ENCODE data around the gene CLEC2L. TPM values are rescaled to one million over a fixed set of nuclear protein-coding genes. Genes with fewer than 3 reads are reported as not detected.

CLEC2L gene
- total RNA-seq, 6 donors from 2014 or later, result not detected

DNA sequence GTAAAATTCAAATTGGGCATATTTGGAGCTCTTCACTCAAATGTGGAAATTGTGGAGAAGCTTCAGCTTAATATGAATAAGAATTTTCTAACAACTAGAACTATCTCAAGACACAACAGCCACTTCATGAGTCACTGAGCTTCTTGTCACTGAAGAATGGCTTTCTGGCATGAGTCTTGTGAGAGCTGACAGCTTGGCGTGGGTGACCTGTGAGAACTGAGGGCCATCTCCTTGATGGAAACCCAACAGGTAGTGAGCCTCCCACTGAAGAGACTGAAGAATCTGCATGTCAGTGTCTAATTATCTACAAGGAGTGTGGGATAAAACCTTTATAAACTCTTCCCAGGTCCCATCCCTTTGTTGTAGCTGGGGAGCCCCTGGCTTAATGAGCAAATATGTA, 66.0 kb downstream of the CLEC2L start:
- ATAC-seq (ENCODE audit: low FRiP score in 2 of 2) (no peak), DNase-seq (no peak)
- 90 to 95% methylated on average over 1 of the region's 1 CpG for WGBS, 2 donors
- Histone ChIP-seq H3K36me3 (peaks cover 6 to 99% (median 54%) of the 10 kb centered on the region in 4 donors), H3K27ac (no peak overlapping the region), H3K27me3 (no peaks in the 10 kb centered on the region), H3K9me3 (no peaks in the 10 kb centered on the region), H3K4me1 (peaks cover 0 to 4% (median 0%) of the 10 kb centered on the region in 4 donors), H3K4me3 (no peak overlapping the region)
- TF ChIP-seq, protein P1, sequence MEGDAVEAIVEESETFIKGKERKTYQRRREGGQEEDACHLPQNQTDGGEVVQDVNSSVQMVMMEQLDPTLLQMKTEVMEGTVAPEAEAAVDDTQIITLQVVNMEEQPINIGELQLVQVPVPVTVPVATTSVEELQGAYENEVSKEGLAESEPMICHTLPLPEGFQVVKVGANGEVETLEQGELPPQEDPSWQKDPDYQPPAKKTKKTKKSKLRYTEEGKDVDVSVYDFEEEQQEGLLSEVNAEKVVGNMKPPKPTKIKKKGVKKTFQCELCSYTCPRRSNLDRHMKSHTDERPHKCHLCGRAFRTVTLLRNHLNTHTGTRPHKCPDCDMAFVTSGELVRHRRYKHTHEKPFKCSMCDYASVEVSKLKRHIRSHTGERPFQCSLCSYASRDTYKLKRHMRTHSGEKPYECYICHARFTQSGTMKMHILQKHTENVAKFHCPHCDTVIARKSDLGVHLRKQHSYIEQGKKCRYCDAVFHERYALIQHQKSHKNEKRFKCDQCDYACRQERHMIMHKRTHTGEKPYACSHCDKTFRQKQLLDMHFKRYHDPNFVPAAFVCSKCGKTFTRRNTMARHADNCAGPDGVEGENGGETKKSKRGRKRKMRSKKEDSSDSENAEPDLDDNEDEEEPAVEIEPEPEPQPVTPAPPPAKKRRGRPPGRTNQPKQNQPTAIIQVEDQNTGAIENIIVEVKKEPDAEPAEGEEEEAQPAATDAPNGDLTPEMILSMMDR (IDR thresholded peaks at IDR 0.05), result no peak
- TF ChIP-seq EP300 (IDR thresholded peaks at IDR 0.05), result no peak
- TF ChIP-seq POLR2A (IDR thresholded peaks at IDR 0.05), result no peak
- no peak for TF ChIP-seq POLR2AphosphoS5 (IDR thresholded peaks at IDR 0.05)

- DNase-seq (no peak), ATAC-seq (ENCODE audit: low FRiP score in 2 of 2) (no peak)
- H3K36me3 ChIP-seq, result peaks cover 18 to 99% (median 65%) of the 10 kb centered on the region in 4 donors
- WGBS, 2 donors, result 82 to 91% methylated on average over 3 of the region's 3 CpGs
- H3K4me3 ChIP-seq, result no peak overlapping the region
- no peaks in the 10 kb centered on the region for H3K9me3 ChIP-seq
- peaks cover 0 to 4% (median 0%) of the 10 kb centered on the region in 4 donors for H3K4me1 ChIP-seq
- H3K27ac ChIP-seq, result no peak overlapping the region
- TF ChIP-seq, protein P1 (IDR thresholded peaks at IDR 0.05), result no peak
- TF ChIP-seq EP300 (IDR thresholded peaks at IDR 0.05) (no peak), POLR2A (IDR thresholded peaks at IDR 0.05) (no peak), POLR2AphosphoS5 (IDR thresholded peaks at IDR 0.05) (no peak)
- no peaks in the 10 kb centered on the region for H3K27me3 ChIP-seq
These were observed 68.2 kb downstream of the CLEC2L start for GRCh38 chr7:139591550-139592195.

DNA sequence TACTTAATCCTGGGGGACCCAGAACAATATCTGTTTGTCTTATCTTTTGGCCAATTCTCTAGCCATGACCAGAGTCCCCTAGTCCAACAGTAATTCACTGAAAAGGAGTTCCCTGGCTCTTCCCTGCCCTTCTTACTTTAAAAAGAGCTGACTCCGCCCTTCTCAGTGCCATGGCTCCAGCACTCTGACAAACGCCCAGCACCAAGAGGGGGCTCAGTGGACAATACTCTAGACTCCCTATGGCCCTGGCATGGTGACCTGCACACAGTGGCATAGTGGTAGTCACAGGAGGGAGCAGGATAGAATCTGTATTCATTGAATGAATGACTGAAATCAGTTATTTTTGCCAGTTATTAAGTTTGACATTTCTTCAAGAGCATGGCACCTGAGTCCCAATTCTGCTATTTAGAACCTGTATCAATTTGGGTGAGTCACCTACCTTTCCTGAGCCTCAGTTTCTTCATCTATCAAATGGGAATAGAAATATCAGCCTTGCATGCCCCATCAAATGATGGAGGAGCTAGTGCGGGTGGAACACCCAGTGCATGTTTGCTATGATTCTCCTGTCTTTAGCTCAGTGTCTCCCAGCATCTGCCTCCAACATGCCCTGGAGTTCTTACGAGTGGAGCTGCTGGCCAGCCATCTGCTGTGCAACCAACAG, 69.4 kb downstream of the CLEC2L start:
- Histone ChIP-seq H3K4me3 (no peak overlapping the region), H3K36me3 (peaks cover 19 to 100% (median 68%) of the 10 kb centered on the region in 4 donors), H3K27me3 (no peaks in the 10 kb centered on the region), H3K9me3 (no peaks in the 10 kb centered on the region), H3K27ac (no peak overlapping the region), H3K4me1 (peaks cover 0 to 4% (median 0%) of the 10 kb centered on the region in 4 donors)
- ATAC-seq (ENCODE audit: low FRiP score in 2 of 2) (no peak), DNase-seq (no peak)
- no peak for TF ChIP-seq EP300 (IDR thresholded peaks at IDR 0.05)
- WGBS, 2 donors, result 94 to 100% methylated on average over 4 of the region's 4 CpGs

DNA sequence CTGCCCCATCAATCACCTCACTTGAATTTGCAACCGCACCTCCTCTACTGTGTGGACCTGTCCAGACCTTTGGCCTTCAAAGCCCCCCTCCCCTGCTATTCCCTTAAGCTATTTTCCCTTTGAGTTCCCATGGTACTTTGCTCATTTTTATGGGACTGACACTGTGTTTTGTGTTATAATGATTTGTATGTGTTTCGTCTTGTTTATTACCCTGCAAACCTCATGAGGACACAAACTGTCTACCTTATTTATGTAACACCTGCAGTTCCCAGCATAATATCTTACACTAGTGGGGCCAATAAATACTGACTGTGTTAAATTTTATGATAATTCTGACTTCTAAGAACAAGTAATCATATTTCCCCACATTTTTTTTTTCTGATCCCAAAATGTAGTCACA, 70.6 kb downstream of the CLEC2L start:
- no peak for ATAC-seq (ENCODE audit: low FRiP score in 2 of 2)
- no peak overlapping the region for H3K27ac ChIP-seq
- no peak overlapping the region for H3K4me3 ChIP-seq
- DNase-seq, result no peak
- no peak for TF ChIP-seq POLR2AphosphoS5 (IDR thresholded peaks at IDR 0.05)
- TF ChIP-seq, protein P1 (IDR thresholded peaks at IDR 0.05), result no peak
- TF ChIP-seq POLR2A (IDR thresholded peaks at IDR 0.05), result no peak
- no peak for TF ChIP-seq EP300 (IDR thresholded peaks at IDR 0.05)
- H3K36me3 ChIP-seq, result peaks cover 19 to 100% (median 69%) of the 10 kb centered on the region in 4 donors
- no peaks in the 10 kb centered on the region for H3K9me3 ChIP-seq
- H3K4me1 ChIP-seq, result no peaks in the 10 kb centered on the region
- 96 to 100% methylated on average over 2 of the region's 2 CpGs for WGBS, 2 donors
- no peaks in the 10 kb centered on the region for H3K27me3 ChIP-seq

Other genes with a start within 250 kb of the CLEC2L start
- gene FMC1, start 182.3 kb upstream of the CLEC2L start, total RNA-seq, result 10 to 100 TPM in 2 of 6 donors, 1 to 10 TPM in 4; 2.1 to 19.7 (median 9.2) TPM
- gene LUC7L2, start 163.8 kb upstream of the CLEC2L start, total RNA-seq, result 100 to 1,000 TPM in 2 of 6 donors, 10 to 100 TPM in 4; 57.0 to 133 (median 91.8) TPM
- 10 to 100 TPM in 3 of 6 donors, 1 to 10 TPM in 3; 5.9 to 12.6 (median 10.0) TPM for gene KLRG2, start 40.0 kb upstream of the CLEC2L start, total RNA-seq